G401 (cell line): ENCODE results near the gene BEGAIN. TPM values are rescaled to one million over a fixed set of nuclear protein-coding genes. Genes with fewer than 3 reads are reported as not detected.

ENCODE experiments used
- DNase-seq: peaks from one replicate; pipeline ENCODE4 v3.0.0-alpha.2; 2015; ENCODE audit warnings: low spot score
- in situ Hi-C: cut with HindIII; loops from 2 replicates; pipeline ENCODE4 v1.10.0; 2016; ENCODE audit warnings: low sequenced_read_pairs, mixed read lengths
- total RNA-seq: library from RNA; depleted of rRNA; stranded (reverse); fragments of >200 nt; shearing (Covaris generic); gene quantifications from 2 replicates; pipeline ENCODE4 v1.2.3, GENCODE V29; 2014

Gene BEGAIN
- total RNA-seq, 1 experiment from 2014 or later: 1.3 TPM

- in situ Hi-C loops: no loop called here
- peak; percentile 37 for DNase-seq
Observed at GRCh38 chr14:100617410-100618317, 30.4 kb upstream of the BEGAIN start.

- in situ Hi-C loops: no loop called here
- peak; percentile 23 for DNase-seq
Observed at GRCh38 chr14:100616854-100617409, 29.7 kb upstream of the BEGAIN start.

GRCh38 chr14:100615736-100616695 is 28.8 kb upstream of the BEGAIN start:
- in situ Hi-C loops: no loop called here
- no peak for DNase-seq

- in situ Hi-C loops: no loop called here
- no peak for DNase-seq
Observed at GRCh38 chr14:100614803-100615202, 27.6 kb upstream of the BEGAIN start.

- DNase-seq: no peak
- in situ Hi-C loops: no loop called here
Observed at GRCh38 chr14:100612986-100613385, 25.8 kb upstream of the BEGAIN start.

- in situ Hi-C loops: no loop called here
- DNase-seq: no peak
Observed at GRCh38 chr14:100611811-100612480, 24.7 kb upstream of the BEGAIN start.

GRCh38 chr14:100610511-100611217 is 23.4 kb upstream of the BEGAIN start:
- in situ Hi-C loops: no loop called here
- no peak for DNase-seq

GRCh38 chr14:100609941-100610391 is 22.7 kb upstream of the BEGAIN start:
- no peak for DNase-seq
- in situ Hi-C loops: no loop called here

GRCh38 chr14:100609331-100609870 is 22.2 kb upstream of the BEGAIN start:
- in situ Hi-C loops: no loop called here
- no peak for DNase-seq

GRCh38 chr14:100608586-100609330 is 21.5 kb upstream of the BEGAIN start:
- in situ Hi-C loops: no loop called here
- DNase-seq: no peak

GRCh38 chr14:100608064-100608463 is 20.8 kb upstream of the BEGAIN start:
- in situ Hi-C loops: no loop called here

GRCh38 chr14:100607611-100607956 is 20.4 kb upstream of the BEGAIN start:
- in situ Hi-C loops: no loop called here
- DNase-seq: no peak

More at GRCh38 chr14:100608064-100608463, 20.8 kb upstream of the BEGAIN start:
- no peak for DNase-seq

- in situ Hi-C loops: no loop called here
- DNase-seq: no peak
Observed at GRCh38 chr14:100606687-100607610, 19.7 kb upstream of the BEGAIN start.

- no peak for DNase-seq
- in situ Hi-C loops: no loop called here
Observed at GRCh38 chr14:100605706-100606686, 18.8 kb upstream of the BEGAIN start.

- in situ Hi-C loops: no loop called here
Observed at GRCh38 chr14:100605230-100605629, 18.0 kb upstream of the BEGAIN start.

More at GRCh38 chr14:100605230-100605629, 18.0 kb upstream of the BEGAIN start:
- no peak for DNase-seq
